RPMI7951 (cell line): ENCODE data around the gene IL18BP. TPM values are rescaled to one million over a fixed set of nuclear protein-coding genes. Genes with fewer than 3 reads are reported as not detected.

ENCODE experiments used
- DNase-seq: peaks from one replicate; pipeline ENCODE4 v3.0.0-alpha.2; 2012; ENCODE audit warnings: low read depth
- total RNA-seq: library from RNA; depleted of rRNA; stranded (reverse); fragments of >200 nt; shearing (Covaris generic); gene quantifications from 2 replicates; pipeline ENCODE4 v1.2.3, GENCODE V29; 2014; rRNA removed

Gene IL18BP
- total RNA-seq = 0.59 and 1.9 TPM in 2 replicates

DNA sequence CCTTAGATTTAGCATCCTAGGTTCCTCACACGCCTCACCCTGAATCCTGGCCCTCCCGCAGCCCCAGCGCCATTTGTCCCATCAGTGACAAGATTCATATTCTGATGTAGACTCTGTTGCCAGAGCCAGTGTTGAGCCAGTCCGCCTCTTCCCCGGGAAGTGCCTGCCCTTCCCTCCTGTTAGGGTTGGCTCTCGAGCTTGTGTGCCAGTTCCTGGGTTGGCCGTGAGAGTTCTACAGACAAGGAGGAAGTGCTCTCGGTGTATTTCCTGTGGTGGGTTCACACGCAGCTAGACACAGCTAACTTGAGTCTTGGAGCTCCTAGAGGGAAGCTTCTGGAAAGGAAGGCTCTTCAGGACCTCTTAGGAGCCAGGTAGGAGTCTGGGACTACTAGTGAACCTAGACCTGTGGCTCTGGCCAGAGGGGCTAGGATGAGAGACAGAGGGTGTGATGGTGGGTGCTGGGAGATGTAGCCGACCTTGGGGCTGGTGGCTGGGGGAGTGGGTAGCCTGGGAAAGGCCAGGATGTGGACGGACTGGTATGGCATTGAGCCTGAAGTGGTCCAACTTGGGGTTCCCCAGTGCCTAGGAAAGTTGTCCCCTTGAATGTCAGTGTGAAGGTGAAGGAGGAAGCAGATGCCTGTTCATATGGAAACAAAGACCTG is at the start of gene IL18BP:
IL18BP (plus strand) TSS at position 261 of the 662 bp plus-strand sequence. CDS start 1,076 bp downstream, outside the sequence.
- no peak for DNase-seq

- DNase-seq = no peak
Observed at GRCh38 chr11:71949034-71949433, 49.7 kb upstream of the IL18BP start.

DNA sequence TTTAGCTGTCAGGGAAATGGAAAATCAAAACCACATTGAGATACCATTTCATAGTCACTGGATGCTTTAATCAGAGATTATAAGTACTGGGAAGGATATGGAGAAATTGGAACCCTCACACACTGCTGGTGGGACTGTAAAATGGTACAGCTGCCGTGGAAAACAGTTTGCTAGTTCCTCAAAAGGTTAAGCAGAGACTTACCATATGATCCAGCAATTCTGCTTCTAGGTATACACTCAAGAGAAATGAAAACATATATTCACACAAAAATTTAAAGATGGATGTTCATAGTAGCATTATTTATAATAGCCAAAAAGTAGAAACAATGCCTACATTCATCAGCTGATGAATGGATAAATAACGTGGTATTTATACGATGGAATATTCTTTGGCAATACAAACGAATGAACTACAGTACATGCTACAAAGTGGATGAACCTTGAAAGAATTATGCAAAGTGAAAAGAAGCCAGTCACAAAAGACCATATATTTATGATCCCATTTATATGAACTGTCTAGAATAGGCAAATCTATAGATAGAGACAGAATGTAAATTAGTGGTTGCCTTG is 46.9 kb upstream of the IL18BP start:
- DNase-seq = no peak

DNA sequence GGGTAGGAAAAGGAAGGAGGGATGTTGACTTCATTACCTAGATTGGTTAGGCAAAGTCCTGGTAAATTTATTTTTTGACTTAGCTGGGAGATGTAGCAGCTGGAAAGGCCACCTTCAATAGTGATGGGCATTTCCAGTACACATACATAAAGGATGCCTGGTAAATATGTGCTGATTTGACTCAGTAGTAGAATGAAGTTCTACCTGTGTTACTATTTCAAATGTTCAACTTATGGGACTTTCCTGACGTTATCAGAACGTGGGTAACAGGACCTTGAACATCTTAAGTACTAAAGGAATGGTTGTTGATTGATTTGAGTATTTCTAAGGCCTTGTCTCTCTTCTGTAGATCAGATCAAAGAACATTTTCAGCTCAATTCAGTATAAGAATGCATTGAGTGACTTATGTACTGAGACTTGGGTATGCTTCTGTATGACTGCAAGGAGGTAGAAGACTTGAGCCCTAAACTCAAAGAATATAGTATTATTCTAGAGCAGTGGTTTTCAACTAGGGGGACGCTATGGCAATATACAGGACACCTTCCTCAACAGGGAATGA is 42.7 kb upstream of the IL18BP start:
- DNase-seq = no peak

DNA sequence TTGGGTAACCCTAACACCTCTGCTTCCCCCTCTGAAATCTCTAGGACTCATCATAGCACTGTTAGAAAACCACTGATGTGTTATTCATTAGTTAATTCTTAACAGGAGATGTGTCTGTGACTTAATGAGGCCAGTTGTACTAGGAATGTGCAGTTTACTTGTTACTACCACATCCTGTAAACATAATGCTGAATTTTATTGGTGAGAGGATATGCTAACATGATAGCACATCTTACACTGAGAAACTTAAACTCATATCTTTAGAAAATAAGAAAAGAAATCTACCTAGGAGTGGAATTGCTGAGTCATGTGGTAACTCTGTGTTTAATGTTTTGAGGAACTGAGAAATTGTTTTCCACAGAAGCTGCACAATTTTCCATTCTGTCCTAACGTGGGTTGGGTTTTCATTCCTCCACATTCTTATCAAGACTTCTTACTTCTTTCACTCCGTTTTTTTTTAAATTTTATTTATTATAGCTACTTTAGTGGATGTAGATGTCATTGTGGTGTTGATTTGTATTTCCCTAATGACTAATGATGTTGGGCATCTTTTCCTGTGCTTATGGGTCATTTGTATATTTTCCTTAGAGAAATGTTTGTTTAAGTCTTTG is 36.2 kb upstream of the IL18BP start:
- DNase-seq = no peak

DNA sequence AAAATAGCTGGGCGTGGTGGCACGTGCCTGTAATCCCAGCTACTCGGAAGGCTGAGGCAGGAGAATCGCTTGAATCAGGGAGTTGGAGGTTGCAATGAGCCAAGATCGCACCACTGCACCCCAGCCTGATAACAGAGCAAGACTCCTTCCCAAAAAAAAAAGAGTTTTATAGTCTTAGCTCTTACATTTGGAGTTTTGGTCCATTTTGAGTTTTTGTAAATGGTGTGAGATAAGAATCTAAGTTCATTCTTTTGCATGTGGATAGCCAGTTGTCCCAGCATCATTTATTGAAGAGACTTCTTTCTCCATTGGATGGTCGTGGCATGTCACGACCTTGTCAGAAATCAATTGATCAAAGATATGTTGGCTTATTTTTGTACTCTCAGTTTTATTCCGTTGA is 35.2 kb upstream of the IL18BP start:
- DNase-seq = no peak

DNA sequence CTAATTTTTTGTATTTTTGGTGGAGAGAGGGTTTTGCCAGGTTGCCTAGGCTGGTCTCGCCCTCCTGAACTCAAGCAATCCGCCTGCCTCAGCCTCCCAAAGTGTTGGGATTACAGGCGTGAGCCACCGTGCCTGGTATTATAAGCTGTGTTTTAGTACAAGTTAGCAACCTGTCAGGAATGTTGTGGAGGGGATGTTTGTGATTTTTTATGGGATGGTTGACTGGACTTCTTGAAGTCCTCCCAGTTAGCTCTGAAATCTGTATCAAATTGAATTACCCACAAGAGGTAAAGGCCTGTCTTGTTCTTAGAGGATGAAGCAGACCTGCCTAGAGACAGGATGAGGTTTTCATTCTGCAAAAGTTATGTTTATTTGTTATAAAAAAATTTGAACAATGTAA is 34.1 kb upstream of the IL18BP start:
- no peak for DNase-seq

- no peak for DNase-seq
Observed at GRCh38 chr11:71971680-71972079, 27.0 kb upstream of the IL18BP start.

DNA sequence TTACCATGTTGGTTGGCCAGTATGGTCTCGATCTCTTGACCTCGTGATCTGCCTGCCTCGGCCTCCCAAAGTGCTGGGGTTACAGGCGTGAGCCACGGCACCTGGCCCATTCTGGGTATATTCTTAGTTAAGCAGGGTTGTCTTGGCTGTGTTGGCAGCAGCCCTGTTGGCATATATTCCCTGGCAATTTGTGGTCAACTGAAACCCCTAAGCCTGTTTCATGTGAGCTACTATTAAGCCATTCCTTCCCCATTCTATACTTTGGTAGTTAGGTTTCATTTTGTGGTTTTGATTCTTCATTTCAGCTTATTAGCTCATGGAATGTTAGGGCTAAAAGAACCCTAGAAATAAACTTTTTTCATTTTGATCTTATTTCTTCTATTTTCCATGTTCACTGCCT is 22.2 kb upstream of the IL18BP start:
- DNase-seq = no peak

DNA sequence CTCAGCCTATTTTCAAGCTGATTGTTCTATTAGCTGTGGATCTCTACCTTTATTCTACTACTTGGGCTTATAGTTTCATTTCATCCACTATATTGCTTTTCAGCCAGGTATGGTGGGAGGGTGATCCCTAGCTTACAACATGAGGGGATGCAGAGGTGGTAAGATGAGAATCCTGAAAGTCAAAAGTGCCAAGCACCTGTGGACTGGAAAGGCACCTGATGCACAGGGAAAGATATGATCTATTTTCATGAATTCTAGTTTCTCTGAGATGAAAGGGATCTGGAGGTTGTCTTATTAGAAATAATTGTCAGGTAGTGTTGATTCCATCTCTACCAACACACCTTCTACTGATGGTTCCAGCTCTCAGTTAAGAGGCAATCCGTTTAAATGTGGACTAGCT is 21.6 kb upstream of the IL18BP start:
- DNase-seq = no peak

DNA sequence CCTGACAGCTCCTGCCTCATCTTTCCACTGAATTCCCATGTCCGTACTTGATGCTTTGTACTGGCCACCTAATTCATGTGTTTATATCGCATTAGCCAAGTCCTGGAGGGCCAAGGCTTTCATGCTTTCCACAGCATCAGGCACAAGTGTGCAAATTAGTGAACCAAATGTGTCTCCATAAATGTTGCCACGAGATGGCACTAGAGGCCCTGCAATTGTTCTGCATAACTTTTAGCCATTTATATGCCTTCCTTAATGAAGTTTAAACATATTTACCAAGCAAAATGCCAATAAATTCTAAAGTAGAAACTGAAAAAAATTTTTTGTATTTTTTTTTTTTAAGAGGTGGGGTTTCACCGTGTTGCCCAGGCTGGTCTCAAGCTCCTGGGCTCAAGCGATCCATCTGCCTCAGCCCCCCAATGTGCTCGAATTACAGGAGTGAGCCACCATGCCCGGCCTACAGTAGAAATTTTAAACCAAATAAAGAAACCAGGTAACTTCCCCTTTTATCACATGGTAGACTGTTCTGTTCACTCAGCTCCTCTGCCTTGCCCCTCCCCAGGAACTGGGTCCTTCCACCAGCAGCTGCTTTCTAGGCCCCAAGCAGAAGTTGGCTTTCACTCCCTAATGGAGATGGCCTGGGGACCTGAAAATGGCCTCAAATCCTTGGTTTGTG is 20.8 kb upstream of the IL18BP start:
- DNase-seq = peak; percentile 51

- no peak for DNase-seq
Observed at GRCh38 chr11:71979094-71979493, 19.6 kb upstream of the IL18BP start.

GRCh38 chr11:71979602-71980001 is 19.1 kb upstream of the IL18BP start:
- DNase-seq = no peak

DNA sequence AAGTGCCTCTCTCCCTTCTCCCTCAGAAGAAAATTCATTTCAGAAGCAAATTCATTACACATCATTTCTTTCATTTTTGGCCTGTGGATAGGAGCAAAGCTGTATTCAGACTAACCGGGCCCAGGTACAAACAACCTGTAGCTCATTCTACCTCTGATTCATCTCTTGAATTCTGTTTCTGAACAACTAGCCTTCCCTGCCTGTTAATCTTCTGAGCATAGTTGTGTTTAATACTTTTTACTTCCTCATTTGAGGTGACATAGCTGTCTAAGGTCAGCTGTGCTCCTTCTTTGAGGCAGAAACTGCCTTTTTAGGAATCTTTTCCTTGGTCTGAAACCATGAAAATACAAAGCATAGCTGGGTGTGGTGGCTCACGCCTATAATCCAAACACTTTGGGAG is 12.6 kb upstream of the IL18BP start:
- DNase-seq = no peak

DNA sequence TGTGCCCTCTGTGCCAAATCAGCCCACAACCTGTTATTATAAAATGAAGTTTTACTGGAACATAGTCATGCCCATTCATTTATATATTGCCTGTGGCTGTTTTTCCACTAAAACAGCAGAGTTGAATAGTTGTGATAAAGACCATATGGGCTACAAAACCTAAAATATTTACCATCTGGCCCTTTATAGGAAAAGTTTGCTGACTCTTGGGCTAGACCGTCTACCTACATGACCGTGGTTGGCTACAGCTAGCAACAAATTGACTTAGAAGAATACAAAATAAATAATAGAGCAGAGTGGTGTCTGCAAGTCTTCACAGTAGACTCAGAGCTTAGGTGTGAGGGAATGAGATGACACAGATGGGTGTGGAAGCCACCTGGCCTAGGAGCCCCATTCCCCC is 11.2 kb upstream of the IL18BP start:
- DNase-seq = no peak

GRCh38 chr11:71988050-71988449 is 10.7 kb upstream of the IL18BP start:
- DNase-seq = no peak

- no peak for DNase-seq
Observed at GRCh38 chr11:71990701-71991100, 8.0 kb upstream of the IL18BP start.

GRCh38 chr11:71991494-71991893 is 7.2 kb upstream of the IL18BP start:
- no peak for DNase-seq

GRCh38 chr11:71992136-71992730 is 6.5 kb upstream of the IL18BP start:
- no peak for DNase-seq

DNA sequence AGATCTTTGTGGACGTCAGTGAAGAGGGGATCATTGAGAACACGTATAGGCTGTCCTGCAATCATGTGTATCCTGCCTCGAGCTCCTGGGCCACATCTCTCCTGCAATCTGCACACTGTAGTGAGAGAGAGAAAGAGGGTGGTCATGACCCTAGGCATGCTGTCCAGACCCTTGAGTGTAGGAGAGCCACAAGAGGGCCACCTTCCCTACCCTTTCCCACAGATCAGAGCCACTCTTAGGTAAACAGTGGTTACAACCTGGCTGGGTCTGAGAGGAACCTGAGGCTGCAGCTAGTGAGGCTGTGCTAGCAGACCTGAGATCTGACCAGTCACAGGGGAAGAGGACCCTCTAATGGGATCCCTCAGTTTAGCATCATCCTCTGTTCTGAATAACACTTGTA is 3.9 kb upstream of the IL18BP start:
- DNase-seq = no peak

DNA sequence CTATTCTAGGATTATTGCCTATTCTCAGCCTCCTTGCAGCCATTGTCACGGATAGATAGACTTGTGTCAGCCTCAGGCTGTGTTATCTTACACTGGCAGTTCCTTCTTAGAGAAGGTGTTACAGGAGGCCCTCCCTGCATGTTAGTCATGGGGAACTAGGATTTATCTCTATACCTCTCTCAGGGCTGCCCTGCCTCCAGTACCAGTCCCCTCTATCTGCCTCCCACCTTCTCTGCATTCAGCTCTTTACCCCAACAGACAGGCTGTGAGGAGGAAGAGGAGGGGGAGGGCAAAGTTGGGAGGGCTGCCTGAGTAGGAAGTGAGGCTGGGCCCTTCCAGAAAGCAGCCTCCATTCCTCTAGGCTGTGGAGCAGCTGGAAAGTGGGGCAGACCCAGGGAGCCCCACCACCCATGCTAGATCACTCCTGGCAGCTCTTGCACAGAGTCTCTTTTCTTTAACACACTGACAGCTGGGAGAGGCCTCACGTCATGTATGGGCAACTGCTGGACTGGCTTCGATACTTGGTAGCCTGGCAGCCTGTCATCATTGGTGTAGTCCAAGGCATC is 2.9 kb upstream of the IL18BP start:
- no peak for DNase-seq

GRCh38 chr11:71996517-71996916 is 2.2 kb upstream of the IL18BP start:
- DNase-seq = no peak
